ENCODE measurements around the gene ZNF775.

The ZNF775 gene

GRCh38 chr7:150396426-150396825 lies 17.3 kb downstream of the ZNF775 start:
- no peak overlapping the region for H3K4me3 ChIP-seq (ENCODE audit: low read depth, low read length)
- TF ChIP-seq CTCF (IDR thresholded peaks at IDR 0.05; ENCODE audit: control insufficient read depth, extremely low read depth, insufficient read depth), result no peak
- no peak for DNase-seq (ENCODE audit: low read depth)

- no peak for DNase-seq (ENCODE audit: low read depth)
- no peak overlapping the region for H3K4me3 ChIP-seq (ENCODE audit: low read depth, low read length)
- no peak for TF ChIP-seq CTCF (IDR thresholded peaks at IDR 0.05; ENCODE audit: control insufficient read depth, extremely low read depth, insufficient read depth)
These were observed 17.7 kb downstream of the ZNF775 start for GRCh38 chr7:150396851-150397260.

GRCh38 chr7:150397346-150398107 lies 18.4 kb downstream of the ZNF775 start:
- no peak for DNase-seq (ENCODE audit: low read depth)
- no peak for TF ChIP-seq CTCF (IDR thresholded peaks at IDR 0.05; ENCODE audit: control insufficient read depth, extremely low read depth, insufficient read depth)
- no peak overlapping the region for H3K4me3 ChIP-seq (ENCODE audit: low read depth, low read length)

GRCh38 chr7:150398108-150398964 lies 19.2 kb downstream of the ZNF775 start:
- no peak for TF ChIP-seq CTCF (IDR thresholded peaks at IDR 0.05; ENCODE audit: control insufficient read depth, extremely low read depth, insufficient read depth)
- H3K4me3 ChIP-seq (ENCODE audit: low read depth, low read length), result no peak overlapping the region

GRCh38 chr7:150398965-150399320 lies 19.8 kb downstream of the ZNF775 start:
- TF ChIP-seq CTCF (IDR thresholded peaks at IDR 0.05; ENCODE audit: control insufficient read depth, extremely low read depth, insufficient read depth), result no peak
- H3K4me3 ChIP-seq (ENCODE audit: low read depth, low read length), result no peak overlapping the region
- no peak for DNase-seq (ENCODE audit: low read depth)

More at GRCh38 chr7:150398108-150398964, 19.2 kb downstream of the ZNF775 start:
- DNase-seq (ENCODE audit: low read depth), result no peak

GRCh38 chr7:150399421-150400007 lies 20.4 kb downstream of the ZNF775 start:
- no peak for TF ChIP-seq CTCF (IDR thresholded peaks at IDR 0.05; ENCODE audit: control insufficient read depth, extremely low read depth, insufficient read depth)
- no peak for DNase-seq (ENCODE audit: low read depth)
- H3K4me3 ChIP-seq (ENCODE audit: low read depth, low read length), result no peak overlapping the region
